Endothelial cell of umbilical vein (primary cell): ENCODE data around the gene RSPO1. TPM values are rescaled to one million over a fixed set of nuclear protein-coding genes. Genes with fewer than 3 reads are reported as not detected.
A peak's percentile ranks its signal among the peaks of the same experiment; 100 is the strongest.

Source experiments
- BruUV-seq: library from RNA; stranded (reverse); fragments of 400-500 nt; replicated peaks from 2 replicates; lab custom pipeline; 2021; lab: Mats Ljungman, UMichigan
- CTCF ChIA-PET: fragments of 300-600, 350-600 bp; sonication (Branson Sonifier 250); formaldehyde crosslinking; loops from one replicate; lab custom pipeline; 2021; ENCODE audit warnings: antibody characterized with exemption, inconsistent platforms; lab: Charles Lee
- POLR2A ChIA-PET: fragments of 300-600, 350-600 bp; sonication (Branson Sonifier 250); formaldehyde crosslinking; loops from one replicate; lab custom pipeline; 2021; ENCODE audit warnings: antibody characterized with exemption, inconsistent platforms; lab: Charles Lee
- DNase-seq: peaks from one replicate; pipeline ENCODE4 v3.0.0-alpha.2; 2011; ENCODE audit warnings: low read depth, low spot score
- FAIRE-seq: peaks from 2 replicates; lab custom pipeline; 2011; peaks lifted over from hg19 to GRCh38; lab: Jason Lieb, UNC
- H2AFZ ChIP-seq: 2 replicates; pipeline ENCODE4 v1.6.0; 2012; ENCODE audit warnings: low read depth, low read length, control low read depth, inconsistent platforms
- H3K27ac ChIP-seq: 2 replicates; pipeline ENCODE4 v1.5.1; 2011; ENCODE audit warnings: low read depth, mild to moderate bottlenecking, control low read depth, low read length, moderate library complexity; ENCODE audit not compliant: insufficient read depth
- H3K27me3 ChIP-seq, 2 experiments: 2 replicates each; pipeline versions ENCODE4 v1.6.0 to v1.6.1; 2011; ENCODE audit warnings: low read length in 2 of 2, mixed read lengths in 1 of 2; ENCODE audit not compliant: control insufficient read depth in 2 of 2, insufficient read depth in 2 of 2
- H3K36me3 ChIP-seq, 2 experiments: 2 replicates in 1 of 2; 3 replicates in 1 of 2; pipeline ENCODE4 v1.5.1; 2011; ENCODE audit warnings: low read length in 2 of 2, mild to moderate bottlenecking in 1 of 2, moderate library complexity in 1 of 2; ENCODE audit not compliant: control insufficient read depth in 2 of 2, insufficient read depth in 2 of 2; ENCODE audit errors: extremely low read depth in 1 of 2
- H3K4me1 ChIP-seq: 3 replicates; pipeline ENCODE4 v1.5.1; 2011; ENCODE audit warnings: mild to moderate bottlenecking, low read length; ENCODE audit not compliant: control insufficient read depth, insufficient read depth; ENCODE audit errors: extremely low read depth
- H3K4me2 ChIP-seq: 2 replicates; pipeline ENCODE4 v1.6.1; 2011; ENCODE audit warnings: low read length, control low read depth, mixed read lengths; ENCODE audit not compliant: insufficient read depth
- H3K4me3 ChIP-seq, 3 experiments: fragments of 200-600 bp in 1 of 3; sonication (generic), shearing (Covaris generic) in 1 of 3; replicated peaks in 1 of 3; 2 replicates each; pipeline ENCODE4 v1.5.1; 2011 to 2016; ENCODE audit warnings: control low read depth in 3 of 3, low read length in 3 of 3, mild to moderate bottlenecking in 2 of 3, inconsistent platforms in 1 of 3, low read depth in 1 of 3, moderate library complexity in 1 of 3; ENCODE audit not compliant: insufficient read depth in 1 of 3
- H3K79me2 ChIP-seq: 2 replicates; pipeline ENCODE4 v1.6.0; 2012; ENCODE audit warnings: low read length, inconsistent platforms; ENCODE audit not compliant: control insufficient read depth, insufficient read depth
- H3K9ac ChIP-seq: replicated peaks from 2 replicates; pipeline ENCODE3; 2011; ENCODE audit warnings: low read length, control low read depth; ENCODE audit not compliant: insufficient read depth; ENCODE audit errors: extremely low read depth
- H3K9me1 ChIP-seq: replicated peaks from 3 replicates; pipeline ENCODE4 v1.6.0; 2011; ENCODE audit warnings: mild to moderate bottlenecking, low read length; ENCODE audit not compliant: control insufficient read depth, insufficient read depth; ENCODE audit errors: extremely low read depth
- H3K9me3 ChIP-seq: replicated peaks from 2 replicates; pipeline ENCODE4 v1.5.1; 2012; ENCODE audit warnings: low read length, inconsistent platforms; ENCODE audit not compliant: control insufficient read depth, insufficient read depth
- H4K20me1 ChIP-seq: replicated peaks from 2 replicates; pipeline ENCODE3; 2011; ENCODE audit warnings: mild to moderate bottlenecking, low read length; ENCODE audit not compliant: control insufficient read depth, insufficient read depth; ENCODE audit errors: extremely low read depth
- CTCF ChIP-seq, 2 donors: IDR thresholded peaks; 1 replicate in 1 of 2; 2 replicates in 1 of 2; pipeline ENCODE4 v1.5.1; 2011; ENCODE audit warnings: low read length in 2 of 2, mild to moderate bottlenecking in 2 of 2, moderate library complexity in 2 of 2, control low read depth in 1 of 2, inconsistent platforms in 1 of 2, low read depth in 1 of 2; ENCODE audit not compliant: insufficient read depth in 1 of 2; ENCODE audit errors: extremely low read depth in 1 of 2
- EZH2 ChIP-seq: IDR thresholded peaks from 2 replicates; pipeline ENCODE4 v1.6.1; 2012; ENCODE audit warnings: borderline replicate concordance, low read depth, mild to moderate bottlenecking, moderate library complexity, low read length, inconsistent platforms; ENCODE audit not compliant: severe bottlenecking
- GATA2 ChIP-seq: IDR thresholded peaks from 2 replicates; pipeline ENCODE4 v1.7.0; 2011; ENCODE audit warnings: low read depth, mild to moderate bottlenecking, moderate library complexity, mixed read lengths, low read length; ENCODE audit not compliant: insufficient read length, insufficient read depth
- JUN ChIP-seq: IDR thresholded peaks from 2 replicates; pipeline ENCODE4 v1.6.1; 2011; ENCODE audit warnings: borderline replicate concordance, low read depth; ENCODE audit not compliant: insufficient read length, insufficient read depth
- MAX ChIP-seq: IDR thresholded peaks from 2 replicates; pipeline ENCODE4 v1.6.1; 2011; ENCODE audit not compliant: insufficient read depth, insufficient read length
- MYC ChIP-seq: IDR thresholded peaks from one replicate; pipeline ENCODE4 v1.6.1; 2011; ENCODE audit warnings: mild to moderate bottlenecking, low read depth, low read length
- POLR2A ChIP-seq: IDR thresholded peaks from 2 replicates; pipeline ENCODE4 v1.6.1; 2012; ENCODE audit warnings: low read depth, mild to moderate bottlenecking, control low read depth, low read length
- POLR2AphosphoS5 ChIP-seq: IDR thresholded peaks from 2 replicates; pipeline ENCODE4 v1.6.1; 2012; ENCODE audit warnings: low read depth, mild to moderate bottlenecking, control low read depth, low read length, moderate library complexity; ENCODE audit not compliant: insufficient read depth
- dilution Hi-C: fragments of 300-500 bp; cut with MboI; formaldehyde crosslinking; loops from one replicate; pipeline ENCODE4 v1.15.0; 2019; ENCODE audit warnings: low sequenced_read_pairs; ENCODE audit not compliant: extremely low pct_ligation_motif_present
- intact Hi-C: fragments of 100-400 bp; cut with micrococcal nuclease; formaldehyde crosslinking; loops from one replicate; pipeline ENCODE4 v1.10.0; 2022
- polyA plus RNA-seq, 4 experiments: library from polyadenylated mRNA; depleted of rRNA in 3 of 4; stranded (reverse) in 3 of 4; unstranded in 1 of 4; fragments of >200 nt; gene quantifications; 2 replicates each; pipeline versions ENCODE4 v1.2.1 to v1.2.3, GENCODE V29; 2011 to 2012; ENCODE audit warnings: missing spikeins in 1 of 4
- total RNA-seq: library from RNA; stranded (reverse); gene quantifications from 2 replicates; pipeline ENCODE4 v1.2.3, GENCODE V29; 2021

RSPO1 gene
- total and polyA plus RNA-seq, 2 donors (not counting 3 experiments of a cell fraction or from before 2014, with no cell fraction given) = not detected

- H3K4me1 ChIP-seq = no peaks in the 10 kb centered on the region
- dilution Hi-C loops (no loop called here), intact Hi-C loops (no loop called here)
- BruUV-seq = no TSS peak
- no peak for TF ChIP-seq MYC
- no peaks in the 10 kb centered on the region for H3K9me3 ChIP-seq
- ChIA-PET CTCF (interaction anchor here (0.8 to 6.4 kb wide), 9 partner anchors 9 to 226 kb away, joined by 3 to 69 read pairs (median 4); no protein-coding TSS in a partner anchor), POLR2A (no interaction called here)
- no peak overlapping the region for H3K4me3 ChIP-seq
- FAIRE-seq = peak; percentile 12
- no peak overlapping the region for H3K9ac ChIP-seq
- no peak overlapping the region for H3K4me2 ChIP-seq
- no peaks in the 10 kb centered on the region for H3K79me2 ChIP-seq
- H3K27ac ChIP-seq = no peak overlapping the region
- peaks cover 6 to 10% of the 10 kb centered on the region in 2 experiments for H3K36me3 ChIP-seq
- no peak for DNase-seq
- no peaks in the 10 kb centered on the region for H4K20me1 ChIP-seq
- no peak overlapping the region for H2AFZ ChIP-seq
- no peaks in the 10 kb centered on the region for H3K9me1 ChIP-seq
- peaks cover 4 to 6% of the 10 kb centered on the region in 2 experiments for H3K27me3 ChIP-seq
These were observed 46.2 kb upstream of the RSPO1 start for GRCh38 chr1:37680933-37681332.

- no peaks in the 10 kb centered on the region for H4K20me1 ChIP-seq
- ChIA-PET CTCF (interaction anchor here (6.4 kb wide), 1 partner anchor 75 kb away, joined by 69 read pairs; no protein-coding TSS in a partner anchor), POLR2A (no interaction called here)
- no peak overlapping the region for H3K27ac ChIP-seq
- no TSS peak for BruUV-seq
- no peaks in the 10 kb centered on the region for H3K9me3 ChIP-seq
- no peaks in the 10 kb centered on the region for H3K79me2 ChIP-seq
- DNase-seq (no peak), FAIRE-seq (no peak)
- dilution Hi-C loops (no loop called here), intact Hi-C loops (no loop called here)
- no peak overlapping the region for H3K9ac ChIP-seq
- TF ChIP-seq GATA2 (no peak), MYC (no peak), JUN (no peak), CTCF (IDR thresholded peaks at IDR 0.05; ENCODE audit: extremely low read depth in 1 of 2, insufficient read depth in 1 of 2, low read depth in 1 of 2, low read length in 2 of 2) (no peak), POLR2AphosphoS5 (no peak), POLR2A (no peak), MAX (no peak), EZH2 (no peak)
- H3K4me2 ChIP-seq = no peak overlapping the region
- H3K27me3 ChIP-seq = peaks cover 4 to 6% of the 10 kb centered on the region in 2 experiments
- no peaks in the 10 kb centered on the region for H3K9me1 ChIP-seq
- H3K4me3 ChIP-seq = no peak overlapping the region
- no peaks in the 10 kb centered on the region for H3K4me1 ChIP-seq
- H3K36me3 ChIP-seq = peaks cover 0 to 2% of the 10 kb centered on the region in 2 experiments
- H2AFZ ChIP-seq = no peak overlapping the region
These were observed 43.1 kb upstream of the RSPO1 start for GRCh38 chr1:37677808-37678207.
